AG09319 (cell line): Measurements from ENCODE around the gene TYMP.
A peak's percentile ranks its signal among the peaks of the same experiment; 100 is the strongest.
"Not testable (repeated sequence)": the region's sequence is repeated elsewhere in the genome, so short reads cannot be mapped to it uniquely, and the experiment has no call there.

Source experiments
- DNase-seq: peaks from one replicate; pipeline ENCODE4 v3.0.0-alpha.2; 2010; ENCODE audit warnings: low read depth; ENCODE audit errors: extremely low read depth
- TF ChIP-seq, protein P1 (sequence below): IDR thresholded peaks from 2 replicates; pipeline ENCODE4 v1.5.1; 2011; ENCODE audit warnings: low read depth, mild to moderate bottlenecking, inconsistent platforms, low read length, moderate library complexity

TYMP gene

GRCh38 chr22:50544078-50544745 is 14.4 kb upstream of the TYMP start:
- TF ChIP-seq, protein P1, sequence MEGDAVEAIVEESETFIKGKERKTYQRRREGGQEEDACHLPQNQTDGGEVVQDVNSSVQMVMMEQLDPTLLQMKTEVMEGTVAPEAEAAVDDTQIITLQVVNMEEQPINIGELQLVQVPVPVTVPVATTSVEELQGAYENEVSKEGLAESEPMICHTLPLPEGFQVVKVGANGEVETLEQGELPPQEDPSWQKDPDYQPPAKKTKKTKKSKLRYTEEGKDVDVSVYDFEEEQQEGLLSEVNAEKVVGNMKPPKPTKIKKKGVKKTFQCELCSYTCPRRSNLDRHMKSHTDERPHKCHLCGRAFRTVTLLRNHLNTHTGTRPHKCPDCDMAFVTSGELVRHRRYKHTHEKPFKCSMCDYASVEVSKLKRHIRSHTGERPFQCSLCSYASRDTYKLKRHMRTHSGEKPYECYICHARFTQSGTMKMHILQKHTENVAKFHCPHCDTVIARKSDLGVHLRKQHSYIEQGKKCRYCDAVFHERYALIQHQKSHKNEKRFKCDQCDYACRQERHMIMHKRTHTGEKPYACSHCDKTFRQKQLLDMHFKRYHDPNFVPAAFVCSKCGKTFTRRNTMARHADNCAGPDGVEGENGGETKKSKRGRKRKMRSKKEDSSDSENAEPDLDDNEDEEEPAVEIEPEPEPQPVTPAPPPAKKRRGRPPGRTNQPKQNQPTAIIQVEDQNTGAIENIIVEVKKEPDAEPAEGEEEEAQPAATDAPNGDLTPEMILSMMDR, result peak; percentile 54
- DNase-seq, result no peak

GRCh38 chr22:50542416-50542927 is 12.7 kb upstream of the TYMP start:
- TF ChIP-seq, protein P1, result no peak
- no peak for DNase-seq

- peak; percentile 94 for DNase-seq
Observed at GRCh38 chr22:50541667-50542026, 11.8 kb upstream of the TYMP start.

GRCh38 chr22:50540381-50540780 is 10.6 kb upstream of the TYMP start:
- no peak for DNase-seq

DNA sequence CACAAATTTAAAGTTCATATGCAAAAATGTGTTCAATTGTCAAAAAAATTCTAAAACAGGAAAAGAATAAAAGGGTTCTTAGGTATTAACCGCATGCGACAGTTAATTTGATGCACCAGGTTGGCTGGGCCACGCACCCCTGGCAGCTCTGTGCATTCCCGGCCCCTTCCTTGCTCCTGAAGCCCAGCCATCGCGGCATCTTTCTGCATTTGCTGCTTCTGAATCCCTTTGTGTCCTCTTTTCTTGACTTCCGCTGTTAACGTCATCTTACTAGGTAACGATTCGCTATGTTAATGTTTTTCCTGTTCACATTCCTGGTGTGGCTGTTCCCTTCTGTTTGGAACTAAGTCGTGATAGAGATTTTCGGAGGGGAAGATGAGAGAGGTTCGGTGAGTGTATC is 8.0 kb upstream of the TYMP start:
- DNase-seq, result no peak
- TF ChIP-seq, protein P1, result no peak

More at GRCh38 chr22:50540381-50540780, 10.6 kb upstream of the TYMP start:
- TF ChIP-seq, protein P1, result no peak

GRCh38 chr22:50536226-50536625 is 6.4 kb upstream of the TYMP start:
- TF ChIP-seq, protein P1, result no peak
- DNase-seq, result no peak

DNA sequence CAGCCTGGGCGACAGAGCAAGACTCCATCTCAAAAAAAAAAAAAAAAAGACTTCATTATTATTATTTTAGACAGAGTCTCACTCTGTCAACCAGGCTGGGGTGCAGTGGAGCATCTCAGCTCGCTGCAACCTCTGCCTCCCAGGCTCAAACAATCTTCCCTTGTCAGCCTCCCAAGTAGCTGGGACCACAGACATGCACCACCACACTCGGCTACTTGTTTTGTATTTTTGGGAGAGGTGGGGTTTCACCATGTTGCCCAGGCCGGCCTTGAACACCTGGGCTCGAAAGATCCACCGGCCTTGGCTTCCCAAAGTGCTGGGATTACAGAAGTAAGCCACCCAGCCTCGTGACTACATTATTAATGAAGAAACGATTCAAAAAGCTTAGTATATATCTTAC is 5.3 kb upstream of the TYMP start:
- DNase-seq, result no peak
- TF ChIP-seq, protein P1, result no peak

DNA sequence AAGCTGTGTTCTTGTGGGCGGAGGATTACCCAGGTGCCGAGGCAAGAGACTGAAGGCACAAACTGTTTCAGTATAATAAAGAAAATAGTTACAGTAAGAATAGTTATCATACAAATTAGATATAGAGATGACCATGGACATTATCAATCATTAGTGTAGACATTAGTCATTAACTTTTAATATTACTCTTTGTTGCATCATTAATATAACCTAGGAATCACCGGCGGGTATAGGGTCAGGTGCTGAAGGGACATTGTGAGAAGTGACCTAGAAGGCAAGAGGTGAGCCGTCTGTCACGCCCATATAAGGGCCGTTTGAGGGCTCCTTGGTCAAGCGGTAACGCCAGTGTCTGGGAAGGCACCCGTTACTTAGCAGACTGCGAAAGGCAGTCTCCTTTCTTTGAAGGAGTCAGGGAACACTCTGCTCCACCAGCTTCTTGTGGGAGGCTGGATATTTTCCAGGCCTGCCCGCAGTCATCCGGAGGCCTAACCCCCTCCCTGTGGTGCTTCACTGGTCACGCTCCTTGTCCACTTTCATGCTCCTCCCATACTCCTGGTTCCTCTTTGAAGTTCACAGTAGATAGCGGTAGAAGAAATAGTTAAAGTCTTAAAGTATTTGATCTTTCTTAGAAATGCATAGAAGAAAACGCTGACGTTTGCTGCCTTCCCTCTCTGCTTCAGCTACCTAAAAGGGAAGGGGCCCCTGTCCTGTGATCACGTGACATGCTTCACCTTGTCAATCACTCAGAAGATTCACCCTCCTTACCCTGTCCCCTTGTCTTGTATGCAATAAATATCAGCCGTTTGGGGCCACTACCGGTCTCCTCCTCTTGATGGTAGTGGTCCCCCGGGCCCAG is 4.3 kb upstream of the TYMP start:
- not testable (repeated sequence) for DNase-seq
